Measurements from ENCODE around the gene FADD. TPM values are rescaled to one million over a fixed set of nuclear protein-coding genes. Genes with fewer than 3 reads are reported as not detected.

The FADD gene
- total RNA-seq, 1 donor from 2014 or later = 24.0 TPM

DNA sequence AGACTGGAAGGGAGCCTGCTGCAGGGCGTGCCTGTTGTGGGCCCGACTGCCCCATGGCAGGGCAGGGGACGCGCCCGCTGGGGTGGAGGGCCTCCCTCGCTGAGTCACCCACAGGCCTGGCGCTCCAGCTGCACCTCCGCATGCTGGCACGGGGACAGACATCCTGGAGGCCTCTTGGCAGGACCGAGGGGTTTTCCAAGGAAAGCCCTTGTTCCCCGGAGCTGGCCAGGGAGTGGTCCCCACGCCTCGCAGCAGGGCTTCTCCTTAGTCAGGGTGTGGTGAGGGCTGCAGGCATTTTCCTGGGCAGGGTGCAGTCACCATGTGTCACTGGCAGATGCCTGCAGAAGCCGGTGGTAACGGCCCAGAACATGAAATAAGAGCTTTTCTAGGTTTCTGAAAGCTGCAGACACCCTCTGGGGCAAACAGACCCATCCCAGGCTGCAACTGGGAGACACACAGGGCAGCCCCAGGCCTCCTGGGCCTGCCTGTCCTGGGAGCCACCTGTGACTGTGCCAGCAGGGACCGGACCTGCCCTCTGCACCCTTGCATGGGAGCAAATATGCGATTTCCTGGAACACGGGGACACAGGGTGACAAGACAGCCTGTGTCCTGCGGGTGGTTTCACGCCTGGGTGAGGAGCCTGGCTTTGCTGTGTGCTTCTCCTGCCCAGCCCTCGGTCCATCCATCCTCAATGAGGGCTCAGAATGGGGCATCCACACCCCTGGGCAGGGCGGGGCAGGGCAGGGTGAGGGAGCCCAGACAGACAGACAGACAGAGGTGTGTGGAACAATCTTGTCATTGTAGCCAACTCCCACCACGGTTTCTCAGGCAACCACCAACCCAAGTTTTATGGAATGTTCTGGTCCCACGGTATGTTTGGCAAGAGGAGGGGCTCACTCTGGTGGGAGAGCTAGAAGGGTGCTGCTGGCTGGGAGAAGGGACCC lies 43.2 kb upstream of the FADD start:
- H3K9me3 Mint-ChIP-seq = no peaks in the 10 kb centered on the region
- DNase-seq (ENCODE audit: extremely low spot score, unreplicated experiment) = no peak
- TF ChIP-seq, protein P1, sequence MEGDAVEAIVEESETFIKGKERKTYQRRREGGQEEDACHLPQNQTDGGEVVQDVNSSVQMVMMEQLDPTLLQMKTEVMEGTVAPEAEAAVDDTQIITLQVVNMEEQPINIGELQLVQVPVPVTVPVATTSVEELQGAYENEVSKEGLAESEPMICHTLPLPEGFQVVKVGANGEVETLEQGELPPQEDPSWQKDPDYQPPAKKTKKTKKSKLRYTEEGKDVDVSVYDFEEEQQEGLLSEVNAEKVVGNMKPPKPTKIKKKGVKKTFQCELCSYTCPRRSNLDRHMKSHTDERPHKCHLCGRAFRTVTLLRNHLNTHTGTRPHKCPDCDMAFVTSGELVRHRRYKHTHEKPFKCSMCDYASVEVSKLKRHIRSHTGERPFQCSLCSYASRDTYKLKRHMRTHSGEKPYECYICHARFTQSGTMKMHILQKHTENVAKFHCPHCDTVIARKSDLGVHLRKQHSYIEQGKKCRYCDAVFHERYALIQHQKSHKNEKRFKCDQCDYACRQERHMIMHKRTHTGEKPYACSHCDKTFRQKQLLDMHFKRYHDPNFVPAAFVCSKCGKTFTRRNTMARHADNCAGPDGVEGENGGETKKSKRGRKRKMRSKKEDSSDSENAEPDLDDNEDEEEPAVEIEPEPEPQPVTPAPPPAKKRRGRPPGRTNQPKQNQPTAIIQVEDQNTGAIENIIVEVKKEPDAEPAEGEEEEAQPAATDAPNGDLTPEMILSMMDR (conservative IDR thresholded peaks at IDR 0.05) = no peak
- H3K27ac Mint-ChIP-seq = no peak overlapping the region
- H3K36me3 Mint-ChIP-seq = no peaks in the 10 kb centered on the region
- peaks cover 6% of the 10 kb centered on the region for H3K4me1 Mint-ChIP-seq (ENCODE audit: unreplicated experiment)
- no peaks in the 10 kb centered on the region for H3K27me3 Mint-ChIP-seq
- H3K4me3 Mint-ChIP-seq = no peak overlapping the region

DNA sequence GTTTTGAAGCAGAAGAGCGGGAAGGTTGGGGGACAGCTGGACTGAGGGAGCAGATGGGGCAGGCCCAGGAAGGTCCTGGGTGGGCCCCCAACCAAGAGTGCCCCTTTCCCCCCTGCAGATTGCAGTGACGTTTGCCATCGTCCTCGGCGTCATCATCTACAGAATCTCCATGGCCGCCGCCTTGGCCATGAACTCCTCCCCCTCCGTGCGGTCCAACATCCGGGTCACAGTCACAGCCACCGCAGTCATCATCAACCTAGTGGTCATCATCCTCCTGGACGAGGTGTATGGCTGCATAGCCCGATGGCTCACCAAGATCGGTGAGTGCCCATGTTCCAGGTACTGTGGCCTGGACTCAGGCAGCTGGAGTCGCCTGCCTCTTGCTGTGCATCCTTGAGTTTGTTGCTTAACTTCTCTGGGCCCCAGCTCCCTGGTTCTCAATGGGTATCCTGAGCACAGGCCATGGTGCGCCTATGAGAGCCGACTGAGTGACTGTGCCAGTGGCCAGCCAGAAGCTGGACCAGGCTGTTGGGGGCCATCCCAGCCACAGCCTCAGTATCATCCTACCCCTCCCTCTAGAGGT lies 42.0 kb upstream of the FADD start:
- peaks cover 6% of the 10 kb centered on the region for H3K4me1 Mint-ChIP-seq (ENCODE audit: unreplicated experiment)
- no peaks in the 10 kb centered on the region for H3K36me3 Mint-ChIP-seq
- H3K9me3 Mint-ChIP-seq = no peaks in the 10 kb centered on the region
- H3K27ac Mint-ChIP-seq = no peak overlapping the region
- TF ChIP-seq, protein P1 (conservative IDR thresholded peaks at IDR 0.05) = no peak
- DNase-seq (ENCODE audit: extremely low spot score, unreplicated experiment) = no peak
- H3K4me3 Mint-ChIP-seq = no peak overlapping the region
- no peaks in the 10 kb centered on the region for H3K27me3 Mint-ChIP-seq

DNA sequence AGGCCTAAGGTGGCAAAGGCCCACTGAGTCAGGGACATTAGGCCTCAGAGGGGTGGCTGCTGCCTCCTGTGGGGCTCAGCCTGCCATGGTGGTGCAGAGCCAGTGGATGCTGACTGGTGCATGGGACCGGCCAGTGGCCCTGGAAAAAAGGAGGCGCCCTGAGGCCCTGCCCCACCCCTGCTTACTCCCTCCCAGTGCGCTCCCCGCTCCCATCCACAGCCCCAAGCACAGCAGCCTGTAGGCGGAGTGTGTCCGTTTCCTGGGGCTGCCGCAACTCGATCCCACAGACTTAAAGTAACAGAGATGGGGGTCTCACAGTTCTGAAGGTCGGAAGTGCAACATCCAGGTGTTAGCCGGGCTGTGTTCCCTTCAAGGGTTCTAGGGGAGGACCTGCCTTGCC lies 38.4 kb upstream of the FADD start:
- Mint-ChIP-seq H3K27ac (no peak overlapping the region), H3K4me3 (no peak overlapping the region), H3K4me1 (ENCODE audit: unreplicated experiment) (peaks cover 6% of the 10 kb centered on the region), H3K9me3 (no peaks in the 10 kb centered on the region), H3K27me3 (no peaks in the 10 kb centered on the region), H3K36me3 (no peaks in the 10 kb centered on the region)
- DNase-seq (ENCODE audit: extremely low spot score, unreplicated experiment) = no peak
- TF ChIP-seq, protein P1 (conservative IDR thresholded peaks at IDR 0.05) = no peak

DNA sequence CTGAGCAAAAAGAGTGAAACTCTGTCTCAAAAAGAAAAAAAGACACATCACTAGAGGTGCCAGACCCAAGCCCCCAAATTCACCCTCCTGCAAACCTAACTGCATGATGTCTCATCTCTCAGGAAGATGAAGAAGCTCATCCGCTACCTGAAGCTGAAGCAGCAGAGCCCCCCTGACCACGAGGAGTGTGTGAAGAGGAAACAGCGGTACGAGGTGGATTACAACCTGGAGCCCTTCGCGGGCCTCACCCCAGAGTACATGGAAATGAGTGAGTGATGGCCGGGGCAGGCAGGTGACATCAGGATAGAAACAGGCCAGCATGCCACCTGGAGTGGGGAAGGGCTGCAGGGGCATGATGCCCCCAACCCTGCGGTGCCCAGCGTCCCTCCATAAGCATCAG lies 36.0 kb upstream of the FADD start:
- Mint-ChIP-seq H3K4me3 (no peak overlapping the region), H3K4me1 (ENCODE audit: unreplicated experiment) (peaks cover 6% of the 10 kb centered on the region), H3K27ac (no peak overlapping the region), H3K36me3 (no peaks in the 10 kb centered on the region), H3K9me3 (no peaks in the 10 kb centered on the region), H3K27me3 (no peaks in the 10 kb centered on the region)
- TF ChIP-seq, protein P1 (conservative IDR thresholded peaks at IDR 0.05) = no peak
- no peak for DNase-seq (ENCODE audit: extremely low spot score, unreplicated experiment)

DNA sequence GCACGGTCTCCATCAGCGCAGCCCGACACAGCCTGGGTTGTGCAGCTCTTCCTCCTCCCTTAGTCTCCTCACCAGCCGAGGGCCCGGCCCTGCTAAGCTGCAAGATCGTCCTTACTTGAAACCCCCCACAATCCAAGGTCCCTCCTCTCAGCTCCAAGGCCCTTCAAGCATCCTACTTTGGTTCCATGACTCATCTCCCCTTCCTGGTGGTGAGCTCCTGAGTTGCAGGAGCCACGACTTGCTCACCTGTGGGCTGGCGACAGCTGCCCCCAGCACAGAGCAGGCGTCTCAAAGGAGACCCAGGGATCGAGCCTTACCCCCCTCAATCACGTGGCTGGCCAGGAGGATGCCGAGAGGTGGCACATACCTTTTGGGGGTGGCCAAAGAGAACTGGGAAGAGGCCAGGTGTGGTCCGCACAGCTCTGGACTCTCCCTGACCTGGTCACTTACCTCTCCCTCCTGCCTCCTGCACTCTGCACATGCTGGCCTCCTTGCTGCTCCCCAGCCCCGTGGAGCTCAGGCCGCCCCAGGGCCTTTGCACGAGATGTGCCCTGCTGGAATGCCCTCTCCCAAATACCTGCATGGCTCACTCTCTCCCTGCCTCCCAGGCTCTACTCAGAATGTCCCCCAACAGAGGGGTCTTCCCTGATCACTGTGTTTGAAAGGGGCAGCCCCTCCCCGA lies 35.2 kb upstream of the FADD start:
- Mint-ChIP-seq H3K4me3 (no peak overlapping the region), H3K27me3 (peaks cover 1% of the 10 kb centered on the region), H3K4me1 (ENCODE audit: unreplicated experiment) (peaks cover 6% of the 10 kb centered on the region), H3K9me3 (no peaks in the 10 kb centered on the region), H3K36me3 (no peaks in the 10 kb centered on the region), H3K27ac (no peak overlapping the region)
- TF ChIP-seq, protein P1 (conservative IDR thresholded peaks at IDR 0.05) = no peak
- DNase-seq (ENCODE audit: extremely low spot score, unreplicated experiment) = no peak

All from type B pancreatic cell (in vitro differentiated cells).